Articular chondrocyte of knee joint (primary cell): ENCODE data around the gene FOXD4. TPM values are rescaled to one million over a fixed set of nuclear protein-coding genes. Genes with fewer than 3 reads are reported as not detected.

ENCODE experiments used
- total RNA-seq: library from RNA; depleted of rRNA; stranded (reverse); fragments of >200 nt; gene quantifications from 2 replicates; pipeline ENCODE4 v1.2.3, GENCODE V29; 2012

Gene FOXD4
- total RNA-seq, result 0.26 and 0.43 TPM in 2 replicates

GRCh38 chr9:117995-118467 lies at the start of gene FOXD4:
FOXD4 (minus strand) TSS chr9:118417; CDS start chr9:118119, 298 bp downstream.

Other genes with a start within 250 kb of the FOXD4 start
- 2.2 and 3.1 TPM in 2 replicates for gene WASHC1, start 89.0 kb downstream of the FOXD4 start, total RNA-seq
- gene ZNG1A, start 60.6 kb upstream of the FOXD4 start, total RNA-seq, result 46.9 and 53.3 TPM in 2 replicates
- gene DOCK8, start 96.4 kb upstream of the FOXD4 start, total RNA-seq, result 4.4 and 15.2 TPM in 2 replicates